GM18870 (cell line): ENCODE measurements around the gene USP34.
A peak's percentile ranks its signal among the peaks of the same experiment; 100 is the strongest.
"Not testable (repeated sequence)": the region's sequence is repeated elsewhere in the genome, so short reads cannot be mapped to it uniquely, and the experiment has no call there.

Experiments used
- ATAC-seq: cut with Tn5 transposase; IDR thresholded peaks from one replicate; pipeline ENCODE4 v1.9.1; 2021; ENCODE audit warnings: moderate library complexity; ENCODE audit not compliant: unreplicated experiment

Gene USP34, protein sequence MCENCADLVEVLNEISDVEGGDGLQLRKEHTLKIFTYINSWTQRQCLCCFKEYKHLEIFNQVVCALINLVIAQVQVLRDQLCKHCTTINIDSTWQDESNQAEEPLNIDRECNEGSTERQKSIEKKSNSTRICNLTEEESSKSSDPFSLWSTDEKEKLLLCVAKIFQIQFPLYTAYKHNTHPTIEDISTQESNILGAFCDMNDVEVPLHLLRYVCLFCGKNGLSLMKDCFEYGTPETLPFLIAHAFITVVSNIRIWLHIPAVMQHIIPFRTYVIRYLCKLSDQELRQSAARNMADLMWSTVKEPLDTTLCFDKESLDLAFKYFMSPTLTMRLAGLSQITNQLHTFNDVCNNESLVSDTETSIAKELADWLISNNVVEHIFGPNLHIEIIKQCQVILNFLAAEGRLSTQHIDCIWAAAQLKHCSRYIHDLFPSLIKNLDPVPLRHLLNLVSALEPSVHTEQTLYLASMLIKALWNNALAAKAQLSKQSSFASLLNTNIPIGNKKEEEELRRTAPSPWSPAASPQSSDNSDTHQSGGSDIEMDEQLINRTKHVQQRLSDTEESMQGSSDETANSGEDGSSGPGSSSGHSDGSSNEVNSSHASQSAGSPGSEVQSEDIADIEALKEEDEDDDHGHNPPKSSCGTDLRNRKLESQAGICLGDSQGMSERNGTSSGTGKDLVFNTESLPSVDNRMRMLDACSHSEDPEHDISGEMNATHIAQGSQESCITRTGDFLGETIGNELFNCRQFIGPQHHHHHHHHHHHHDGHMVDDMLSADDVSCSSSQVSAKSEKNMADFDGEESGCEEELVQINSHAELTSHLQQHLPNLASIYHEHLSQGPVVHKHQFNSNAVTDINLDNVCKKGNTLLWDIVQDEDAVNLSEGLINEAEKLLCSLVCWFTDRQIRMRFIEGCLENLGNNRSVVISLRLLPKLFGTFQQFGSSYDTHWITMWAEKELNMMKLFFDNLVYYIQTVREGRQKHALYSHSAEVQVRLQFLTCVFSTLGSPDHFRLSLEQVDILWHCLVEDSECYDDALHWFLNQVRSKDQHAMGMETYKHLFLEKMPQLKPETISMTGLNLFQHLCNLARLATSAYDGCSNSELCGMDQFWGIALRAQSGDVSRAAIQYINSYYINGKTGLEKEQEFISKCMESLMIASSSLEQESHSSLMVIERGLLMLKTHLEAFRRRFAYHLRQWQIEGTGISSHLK (N-terminal part only)

DNA sequence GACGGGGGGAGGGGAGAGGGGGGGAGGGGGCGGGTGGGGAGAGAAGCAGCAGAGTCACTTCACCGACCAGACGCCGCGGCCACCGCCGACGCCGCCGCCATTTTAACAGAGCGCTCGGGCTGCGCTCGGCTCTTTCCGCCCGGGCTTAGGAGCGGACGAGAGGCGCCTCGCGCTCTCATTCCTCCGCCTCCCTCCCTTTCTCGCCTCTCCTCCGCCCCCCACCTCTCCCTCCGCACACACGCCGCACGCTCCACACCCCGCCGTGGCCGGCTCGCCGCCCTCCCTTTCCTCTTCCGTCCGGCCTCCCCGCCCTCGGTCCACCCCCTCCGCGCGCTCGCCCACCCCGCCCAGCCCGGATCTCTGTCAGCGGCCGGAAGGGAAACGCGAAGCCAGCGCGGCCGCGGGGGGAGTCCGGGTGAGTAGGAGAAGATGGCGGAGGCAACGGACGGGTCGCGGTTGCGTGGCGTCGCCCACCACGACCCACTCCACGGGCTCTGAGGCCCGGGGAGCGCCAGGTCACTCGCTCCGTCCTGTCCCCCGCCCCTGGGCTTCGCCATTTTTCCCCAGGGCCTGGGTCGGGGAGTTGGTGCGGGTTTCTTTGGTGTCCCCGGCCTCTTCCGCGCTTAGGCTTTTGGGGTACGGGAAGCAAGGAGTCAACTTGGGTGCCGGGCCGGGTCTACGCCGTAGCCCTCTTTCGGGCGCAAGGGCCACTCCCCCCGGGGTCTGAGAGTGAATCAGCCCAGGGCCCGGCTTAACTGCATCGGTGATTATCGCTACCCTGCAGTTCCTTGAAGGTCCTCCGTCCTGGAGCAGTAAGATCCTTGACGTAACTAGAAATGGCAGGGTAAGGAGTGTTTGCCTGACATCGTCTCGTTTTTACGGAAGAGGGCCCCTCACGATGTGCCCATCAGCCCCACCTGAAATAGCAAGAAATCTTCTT is at the start of gene USP34:
TSS of gene USP34 (minus strand) at position 123 of the 940 bp plus-strand sequence. CDS start 395 bp downstream, outside the sequence.
- peak; percentile 49 for ATAC-seq

DNA sequence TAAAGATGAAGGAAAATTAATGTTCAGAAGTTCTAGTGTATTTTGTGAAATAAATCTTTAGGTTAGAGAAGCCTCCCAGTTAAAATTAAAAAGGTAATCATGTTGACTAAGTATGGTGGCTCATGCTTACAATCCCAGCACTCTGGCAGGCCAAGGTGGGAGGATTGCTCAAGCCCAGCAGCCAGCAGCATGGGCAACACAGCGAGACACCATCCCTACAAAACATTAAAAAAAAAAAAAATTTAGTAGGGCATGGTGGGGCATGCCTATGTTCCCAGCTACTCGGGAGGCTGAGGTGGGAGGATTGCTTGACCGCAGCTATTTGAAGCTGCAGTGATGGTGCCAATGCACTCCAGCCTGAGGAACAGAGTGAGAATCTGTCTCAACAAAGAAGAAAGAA is 49.4 kb upstream of the USP34 start:
- no peak for ATAC-seq

DNA sequence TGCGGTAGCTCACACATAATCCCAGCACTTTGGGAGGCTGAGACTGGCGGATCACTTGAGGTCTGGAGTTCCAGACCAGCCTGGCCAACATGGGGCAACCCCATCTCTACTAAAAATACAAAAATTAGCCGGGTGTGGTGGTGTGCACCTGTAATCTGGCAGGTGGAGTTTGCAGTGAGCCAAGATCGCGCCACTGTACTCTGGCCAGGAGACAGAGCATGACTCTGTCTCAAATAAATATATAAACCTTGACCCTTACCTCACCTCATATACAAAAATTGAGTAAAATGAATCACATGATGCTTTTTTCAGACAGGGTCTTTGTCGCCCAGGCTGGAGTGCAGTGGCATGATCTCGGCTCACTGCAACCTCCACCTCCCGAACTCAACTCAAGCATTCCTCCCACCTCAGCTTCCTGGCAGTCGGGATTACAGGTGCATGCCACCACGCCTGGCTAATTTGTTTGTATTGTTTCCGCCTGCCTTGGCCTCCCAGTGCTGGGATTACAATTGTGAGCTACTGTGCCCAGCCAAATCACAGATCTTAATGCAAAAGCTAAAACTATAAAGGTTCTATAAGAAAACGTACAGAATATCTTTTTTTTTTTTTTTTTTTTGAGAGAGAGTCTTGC is 42.0 kb upstream of the USP34 start:
- ATAC-seq = no peak

DNA sequence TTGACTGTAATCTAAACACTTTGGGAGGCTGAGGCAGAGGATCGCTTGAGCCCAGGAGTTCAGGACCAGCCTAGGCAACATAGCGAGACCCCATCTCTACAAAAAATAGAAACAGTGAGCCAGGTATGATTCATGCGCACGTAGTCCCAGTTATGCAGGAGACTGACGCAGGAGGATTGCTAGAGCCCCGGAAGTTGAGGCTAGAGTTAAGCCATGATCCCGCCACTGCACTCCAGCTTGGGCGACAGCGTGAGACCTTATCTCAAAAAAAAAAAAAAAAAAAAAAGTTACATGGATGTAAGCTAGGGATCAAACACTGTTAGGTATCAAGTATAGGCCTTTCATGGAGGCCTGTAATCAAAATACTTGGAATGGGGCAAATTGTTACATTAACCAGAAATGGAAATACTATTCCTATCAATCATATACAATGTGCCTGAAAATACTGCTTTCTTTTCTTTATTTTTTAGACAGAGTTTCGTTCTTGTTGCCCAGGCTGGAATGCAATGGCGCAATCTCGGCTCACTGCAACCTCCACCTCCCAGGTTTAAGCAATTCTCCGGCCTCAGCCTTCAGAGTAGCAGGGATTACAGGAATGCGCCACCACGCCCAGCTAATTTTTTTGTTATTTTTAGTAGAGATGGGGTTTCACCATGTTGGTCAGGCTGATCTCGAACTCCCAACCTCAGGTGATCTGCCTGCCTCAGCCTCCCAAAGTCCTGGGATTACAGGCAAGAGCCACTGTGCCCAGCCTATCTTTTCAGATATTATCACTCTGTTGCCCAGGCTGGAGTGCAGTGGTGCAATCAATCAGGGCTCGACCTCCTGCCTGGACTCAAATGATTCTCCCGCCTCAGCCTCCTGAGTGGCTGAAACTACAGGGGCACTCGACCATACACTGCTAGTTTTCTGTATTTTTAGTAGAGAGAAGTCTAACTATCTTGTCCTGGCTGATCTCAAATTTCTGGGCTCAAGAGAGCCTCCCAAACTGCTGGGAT is 40.1 kb upstream of the USP34 start:
- ATAC-seq = no peak

DNA sequence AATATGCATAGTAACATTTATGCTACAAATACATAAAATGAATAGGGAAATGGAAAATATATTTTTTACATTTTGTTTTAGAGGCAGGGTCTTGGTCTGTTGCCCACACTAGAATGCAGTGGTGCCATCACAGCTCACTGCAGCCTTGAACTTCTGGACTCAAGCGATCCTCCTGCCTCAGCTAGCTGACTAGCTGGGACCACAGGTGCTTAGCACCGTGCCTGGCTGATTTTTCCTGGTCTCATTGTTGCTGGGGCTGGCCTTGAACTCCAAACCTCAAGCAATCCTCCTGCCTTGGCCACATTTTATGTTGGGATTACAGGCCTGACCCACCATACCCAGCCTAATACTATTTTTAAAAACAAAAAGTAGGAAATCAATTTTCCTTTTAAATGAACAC is 34.1 kb upstream of the USP34 start:
- no peak for ATAC-seq

DNA sequence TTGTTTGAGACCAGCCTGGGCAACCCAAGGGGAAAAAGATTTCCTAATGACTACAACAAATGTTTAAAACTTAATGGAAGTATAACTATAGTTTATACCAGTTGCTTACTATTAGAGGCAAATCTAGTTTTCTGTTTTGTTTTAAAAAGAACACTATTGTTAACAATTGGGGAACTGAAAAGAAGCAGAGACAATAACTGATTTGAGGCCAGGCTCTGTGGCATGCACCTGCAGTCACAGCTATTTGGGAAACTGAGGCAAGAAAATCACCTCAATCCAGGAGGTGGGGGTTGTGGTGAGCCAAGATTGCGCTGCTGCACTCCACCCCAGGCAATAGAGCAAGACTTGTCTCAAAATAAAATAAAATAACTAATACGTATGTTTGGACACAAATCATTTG is 28.2 kb upstream of the USP34 start:
- no peak for ATAC-seq

DNA sequence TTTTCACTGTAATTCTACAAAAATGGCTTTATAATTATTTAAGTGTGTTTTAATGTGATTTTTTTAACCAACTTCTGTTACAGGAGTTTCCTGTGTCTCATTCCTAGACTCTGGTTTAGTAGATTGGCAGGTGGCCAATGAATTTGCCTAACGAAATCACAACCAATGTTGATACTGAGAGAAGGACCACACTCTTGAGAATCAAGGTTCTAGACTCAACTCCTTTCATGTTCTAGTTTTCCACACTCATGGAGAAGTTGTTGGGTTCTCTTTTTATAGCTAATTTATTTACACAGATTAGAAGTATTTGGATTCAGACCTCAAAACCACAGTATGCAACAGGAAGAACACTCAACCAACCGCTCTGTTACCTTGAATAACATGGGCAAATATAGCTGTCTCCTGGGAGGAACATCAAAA is 22.6 kb upstream of the USP34 start:
- ATAC-seq = no peak

DNA sequence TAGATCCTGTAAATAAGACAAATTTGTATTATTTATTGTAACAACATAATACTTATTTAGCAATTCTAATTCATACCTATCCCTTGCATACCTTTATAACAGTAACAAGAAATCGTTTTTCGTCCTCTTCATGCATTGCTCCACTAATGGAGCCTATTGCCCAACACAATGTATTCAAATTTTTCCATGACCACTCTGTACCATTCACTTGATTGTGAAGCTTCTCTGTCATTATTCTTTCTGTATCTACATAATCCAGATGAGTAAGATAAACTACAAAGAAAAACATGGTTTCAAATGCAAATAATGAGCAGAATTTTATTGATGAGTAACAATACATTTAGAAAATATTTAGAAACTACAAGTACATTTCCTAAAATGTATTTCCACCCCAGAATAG is 21.6 kb upstream of the USP34 start:
- ATAC-seq = no peak

DNA sequence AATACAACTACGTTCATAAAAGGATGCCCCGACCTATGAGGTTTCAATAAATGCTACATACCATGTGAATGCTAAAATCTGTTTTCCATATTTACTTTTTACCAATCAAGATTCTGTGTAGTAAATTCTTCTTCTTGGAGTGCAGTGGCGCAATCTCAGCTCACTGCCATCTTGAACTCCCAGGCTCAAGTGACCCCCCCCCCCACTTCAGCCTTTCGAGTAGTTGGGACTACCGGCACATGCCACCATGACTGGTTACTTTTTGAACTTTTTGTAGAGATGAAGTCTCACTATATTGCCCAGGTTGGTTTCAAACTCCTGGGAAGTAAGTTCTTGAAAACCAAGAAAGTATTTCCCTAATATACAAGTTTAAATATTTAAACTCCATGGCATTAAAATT is 14.4 kb upstream of the USP34 start:
- no peak for ATAC-seq

DNA sequence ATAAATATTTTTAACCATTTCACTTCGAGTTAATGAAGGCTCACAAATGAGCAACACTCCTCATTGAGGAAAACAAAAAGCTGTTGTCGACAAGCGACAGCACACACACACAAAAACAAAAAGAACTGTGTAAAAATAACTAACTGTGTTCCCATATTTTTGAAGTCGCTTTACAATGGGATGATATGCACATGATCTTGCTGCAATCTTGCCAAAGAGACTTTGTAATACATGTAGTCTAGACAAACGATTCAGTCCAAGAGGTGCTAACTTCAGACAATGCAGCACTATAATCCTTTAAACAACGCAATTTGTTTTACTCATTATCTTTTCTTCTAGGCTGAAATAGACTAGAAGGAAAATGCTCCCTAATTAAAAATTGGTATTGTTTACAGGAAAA is 7.2 kb upstream of the USP34 start:
- ATAC-seq = no peak

DNA sequence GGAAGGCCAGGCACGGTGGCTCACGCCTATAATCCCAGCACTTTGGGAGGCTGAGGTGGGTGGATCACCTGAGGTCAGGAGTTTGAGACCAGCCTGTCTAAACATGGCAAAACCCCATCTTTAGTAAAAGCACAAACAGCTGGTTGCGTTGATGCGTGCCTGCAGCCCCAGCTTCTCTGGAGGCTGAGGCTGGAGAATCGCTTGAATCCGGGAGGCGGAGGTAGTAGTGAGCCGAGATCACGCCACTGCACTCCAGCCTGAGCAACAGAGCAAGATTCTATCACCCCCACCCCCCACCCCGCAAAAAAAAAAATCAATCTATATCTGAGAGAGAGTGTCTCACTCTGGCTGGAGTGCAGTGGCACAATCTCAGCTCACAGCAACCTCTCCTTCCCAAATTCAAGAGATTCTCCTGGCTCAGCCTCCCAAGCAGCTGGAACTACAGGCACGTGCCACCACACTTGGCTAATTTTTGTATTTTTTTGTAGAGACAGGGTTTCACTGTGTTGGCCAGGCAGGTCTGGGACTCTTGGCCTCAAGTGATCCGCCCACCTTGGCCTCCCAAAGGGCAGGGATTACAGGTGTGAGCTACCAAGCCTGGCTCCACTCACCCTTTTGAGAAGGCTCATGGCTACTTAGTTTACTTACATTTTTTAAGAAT is 6.2 kb upstream of the USP34 start:
- ATAC-seq = not testable (repeated sequence)

DNA sequence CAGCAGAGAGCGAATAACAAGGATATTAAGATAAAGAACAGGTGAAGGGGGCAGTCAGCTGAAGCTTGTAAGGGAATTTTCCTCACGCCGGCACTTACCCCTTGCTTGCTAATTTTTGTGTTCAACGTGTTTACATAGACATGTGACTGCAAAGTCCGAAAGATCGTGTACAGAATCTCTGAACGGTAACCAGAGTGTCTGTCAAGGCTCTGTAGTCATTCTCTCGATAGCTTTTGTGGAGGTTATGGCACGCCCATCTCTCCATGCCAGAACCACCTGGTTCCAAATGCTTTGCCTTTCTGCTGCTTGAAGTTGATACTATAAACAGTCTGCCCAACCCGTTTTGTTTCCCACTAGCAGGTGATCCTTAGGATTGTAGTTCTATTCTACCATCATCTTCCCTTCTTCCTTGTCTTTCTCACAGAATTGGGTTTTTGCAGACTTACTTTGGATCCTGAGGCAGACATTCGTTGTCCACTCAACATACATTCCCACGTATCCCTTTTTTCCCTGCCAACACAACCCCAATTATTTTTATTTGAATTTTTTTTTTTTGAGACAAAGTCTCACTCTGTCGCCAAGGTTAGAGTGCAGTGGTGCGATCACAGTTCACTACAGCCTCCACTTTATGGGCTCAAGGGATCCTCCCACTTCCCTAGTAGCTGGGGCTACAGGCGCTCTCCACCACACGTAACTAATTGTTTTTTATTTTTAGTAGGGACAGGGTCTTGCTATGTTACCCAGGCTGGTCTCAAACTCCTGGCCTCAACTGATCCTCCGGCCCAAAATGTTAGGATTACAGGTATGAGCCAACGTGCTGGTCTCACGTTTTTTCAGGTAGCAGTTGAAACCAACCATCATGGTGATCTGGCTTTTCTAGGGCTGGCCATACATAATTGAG is 1.3 kb upstream of the USP34 start:
- no peak for ATAC-seq

DNA sequence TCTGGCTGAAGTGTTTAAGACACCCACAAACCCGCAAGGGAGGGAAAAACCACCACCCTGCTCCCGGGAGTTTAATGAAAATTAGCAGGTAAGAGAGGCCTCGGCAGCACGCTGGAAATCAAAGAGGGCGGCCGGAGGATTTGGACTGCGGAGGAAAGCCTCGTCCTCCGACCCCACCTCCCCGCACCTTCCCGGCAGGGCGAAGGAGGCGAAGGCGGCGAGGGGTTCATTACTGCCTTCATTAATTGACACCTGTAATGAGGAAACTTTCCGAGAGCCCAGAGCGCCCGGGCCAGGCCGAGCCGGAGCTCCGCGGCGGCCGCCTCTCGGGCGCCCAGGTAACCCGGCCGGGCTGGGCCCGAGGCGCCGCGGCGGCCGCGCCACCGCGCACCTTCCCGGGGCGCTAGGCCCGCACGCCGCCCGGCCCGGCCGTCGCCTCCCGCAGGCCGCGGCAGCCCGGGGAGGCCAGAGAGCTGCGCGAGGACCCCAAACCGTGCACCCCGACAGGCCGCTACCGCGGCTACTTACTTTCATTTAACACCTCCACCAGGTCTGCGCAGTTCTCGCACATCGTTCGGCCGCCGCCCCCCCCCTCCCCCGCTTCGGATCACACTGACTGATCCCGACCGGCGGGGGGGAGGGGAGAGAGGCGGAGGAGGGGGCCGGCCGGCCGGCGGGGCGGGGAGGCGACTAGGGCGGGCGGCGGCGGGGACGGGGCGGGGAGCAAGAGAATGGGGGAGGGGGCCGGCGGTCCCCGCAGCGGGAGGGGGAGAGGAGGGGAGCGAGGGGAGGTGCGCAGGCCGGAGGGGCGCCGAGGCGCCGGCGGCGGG is 550 bp downstream of the USP34 start:
- no peak for ATAC-seq

DNA sequence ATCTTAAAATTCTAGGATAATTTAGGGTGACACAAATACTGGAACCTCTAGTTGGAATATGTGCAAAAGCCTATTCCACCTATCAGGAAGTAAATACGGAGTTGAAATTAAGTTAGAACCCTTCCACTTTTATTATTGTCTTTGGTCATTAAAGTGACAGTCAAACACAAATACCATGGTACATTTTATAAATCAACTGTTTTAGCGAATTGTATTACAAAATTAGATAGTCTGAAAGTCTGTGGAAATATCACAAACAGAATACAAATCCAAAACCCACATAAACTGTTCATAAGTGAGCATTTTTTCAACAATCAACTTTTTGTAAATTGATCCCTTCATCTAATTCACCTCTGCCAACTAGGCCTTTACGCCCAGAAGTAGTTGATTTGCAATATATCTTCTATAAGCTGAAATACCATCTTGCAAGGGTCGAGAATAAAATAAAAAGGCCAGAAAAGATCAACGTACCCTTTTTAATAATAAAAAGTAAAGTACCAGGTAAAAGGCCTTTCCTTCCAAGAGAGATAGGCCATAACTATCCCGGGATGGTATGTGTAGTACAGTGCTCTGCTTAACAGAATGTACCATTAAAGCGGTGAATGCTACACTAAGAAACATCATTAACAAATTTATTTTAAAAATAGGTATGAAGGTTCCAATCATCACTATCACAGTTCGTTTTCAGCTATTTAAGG is 1.3 kb downstream of the USP34 start:
- ATAC-seq = no peak

DNA sequence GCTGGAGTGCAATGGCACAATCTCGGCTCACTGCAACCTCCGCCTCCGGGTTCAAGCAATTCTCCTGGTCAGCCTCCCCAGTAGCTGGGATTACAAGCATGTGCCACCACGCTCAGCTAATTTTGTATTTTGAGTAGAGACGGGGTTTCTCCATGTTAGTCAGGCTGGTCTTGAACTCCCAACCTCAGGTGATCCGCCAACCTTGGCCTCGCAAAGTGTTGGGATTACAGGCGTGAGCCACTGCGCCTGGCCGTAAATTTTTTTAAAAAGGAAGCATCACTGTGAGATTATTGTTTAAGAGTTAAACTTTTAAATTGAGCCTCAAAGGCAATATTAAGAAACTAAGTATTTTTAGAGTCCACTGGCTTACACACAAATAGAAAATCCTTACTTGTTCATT is 2.7 kb downstream of the USP34 start:
- not testable (repeated sequence) for ATAC-seq

DNA sequence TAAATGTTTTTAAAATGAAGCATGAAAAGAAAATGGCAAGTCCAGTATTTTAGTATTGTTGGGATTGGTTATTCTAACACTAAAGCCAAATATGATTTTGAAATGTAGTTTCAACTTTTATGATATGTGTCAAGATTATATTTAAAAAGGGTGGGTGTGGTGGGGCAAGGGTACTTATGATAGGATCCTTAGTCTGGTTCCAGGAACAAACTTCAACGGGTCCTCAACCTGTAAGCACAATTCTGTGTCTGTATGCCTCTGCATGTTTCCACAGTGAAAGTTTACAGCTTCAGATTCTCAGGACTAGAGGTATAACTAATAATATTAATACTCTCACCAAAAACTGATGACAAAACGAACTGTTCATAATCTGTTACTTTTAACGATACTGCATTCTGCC is 5.8 kb downstream of the USP34 start:
- no peak for ATAC-seq
